Nephron progenitor cell (in vitro differentiated cells): Measurements from ENCODE around the gene PNMA6F.
"Not testable (repeated sequence)": the region's sequence is repeated elsewhere in the genome, so short reads cannot be mapped to it uniquely, and the experiment has no call there.

Experiments
- DNase-seq: peaks from one replicate; pipeline ENCODE4 v3.0.0; 2021
- H3K27ac Mint-ChIP-seq: 2 replicates; pipeline ENCODE4 v1.8.0; 2021; ENCODE audit warnings: mild to moderate bottlenecking, moderate library complexity, mixed read lengths
- H3K27me3 Mint-ChIP-seq: 2 replicates; pipeline ENCODE4 v1.8.0; 2021; ENCODE audit warnings: mild to moderate bottlenecking, low read depth, mixed read lengths; ENCODE audit not compliant: poor library complexity
- H3K36me3 Mint-ChIP-seq: 2 replicates; pipeline ENCODE4 v1.8.0; 2021; ENCODE audit warnings: low read depth, mixed read lengths
- H3K4me1 Mint-ChIP-seq: 2 replicates; pipeline ENCODE4 v1.8.0; 2021; ENCODE audit warnings: mixed read lengths
- H3K4me3 Mint-ChIP-seq: 2 replicates; pipeline ENCODE4 v1.8.0; 2021; ENCODE audit warnings: mild to moderate bottlenecking, moderate library complexity, mixed read lengths
- H3K9me3 Mint-ChIP-seq: 2 replicates; pipeline ENCODE4 v1.8.0; 2021; ENCODE audit warnings: mild to moderate bottlenecking, moderate library complexity, mixed read lengths

Gene PNMA6F

GRCh38 chrX:153275418-153275817 is 46.1 kb downstream of the PNMA6F start:
- not testable (repeated sequence) for H3K9me3 Mint-ChIP-seq, H3K27me3 Mint-ChIP-seq, H3K27ac Mint-ChIP-seq, H3K4me1 Mint-ChIP-seq, H3K4me3 Mint-ChIP-seq, H3K36me3 Mint-ChIP-seq, DNase-seq

- H3K4me3 Mint-ChIP-seq, H3K27ac Mint-ChIP-seq, H3K27me3 Mint-ChIP-seq, DNase-seq, H3K36me3 Mint-ChIP-seq, H3K4me1 Mint-ChIP-seq, H3K9me3 Mint-ChIP-seq: not testable (repeated sequence)
Measured at GRCh38 chrX:153272584-153272983, 49.0 kb downstream of the PNMA6F start.

- not testable (repeated sequence) for H3K9me3 Mint-ChIP-seq, H3K27ac Mint-ChIP-seq, DNase-seq, H3K27me3 Mint-ChIP-seq, H3K36me3 Mint-ChIP-seq, H3K4me3 Mint-ChIP-seq, H3K4me1 Mint-ChIP-seq
Measured at GRCh38 chrX:153272070-153272469, 49.5 kb downstream of the PNMA6F start.
